Measurements from ENCODE around the gene ZEB2.

The ZEB2 gene

DNA sequence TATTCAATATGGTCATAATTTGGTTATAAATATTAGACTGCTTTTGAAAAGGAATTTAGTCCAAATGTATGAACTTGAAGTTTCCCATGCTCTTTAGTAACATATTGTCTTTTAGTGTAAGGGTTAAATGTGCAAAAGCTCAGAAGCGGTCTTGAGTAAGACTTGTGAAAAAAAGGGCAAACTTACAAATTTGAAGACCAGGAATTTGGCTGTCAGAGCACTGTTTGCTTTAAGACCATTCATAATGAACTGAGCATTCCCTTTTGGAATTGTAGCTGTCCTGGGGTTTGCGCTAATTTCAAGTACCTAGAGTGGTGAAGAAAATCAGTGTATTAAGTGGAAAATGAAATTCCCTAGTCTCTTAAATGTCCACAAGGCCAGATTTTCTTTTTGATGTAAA is 6.9 kb upstream of the ZEB2 start:
- DNase-seq, result no peak

DNA sequence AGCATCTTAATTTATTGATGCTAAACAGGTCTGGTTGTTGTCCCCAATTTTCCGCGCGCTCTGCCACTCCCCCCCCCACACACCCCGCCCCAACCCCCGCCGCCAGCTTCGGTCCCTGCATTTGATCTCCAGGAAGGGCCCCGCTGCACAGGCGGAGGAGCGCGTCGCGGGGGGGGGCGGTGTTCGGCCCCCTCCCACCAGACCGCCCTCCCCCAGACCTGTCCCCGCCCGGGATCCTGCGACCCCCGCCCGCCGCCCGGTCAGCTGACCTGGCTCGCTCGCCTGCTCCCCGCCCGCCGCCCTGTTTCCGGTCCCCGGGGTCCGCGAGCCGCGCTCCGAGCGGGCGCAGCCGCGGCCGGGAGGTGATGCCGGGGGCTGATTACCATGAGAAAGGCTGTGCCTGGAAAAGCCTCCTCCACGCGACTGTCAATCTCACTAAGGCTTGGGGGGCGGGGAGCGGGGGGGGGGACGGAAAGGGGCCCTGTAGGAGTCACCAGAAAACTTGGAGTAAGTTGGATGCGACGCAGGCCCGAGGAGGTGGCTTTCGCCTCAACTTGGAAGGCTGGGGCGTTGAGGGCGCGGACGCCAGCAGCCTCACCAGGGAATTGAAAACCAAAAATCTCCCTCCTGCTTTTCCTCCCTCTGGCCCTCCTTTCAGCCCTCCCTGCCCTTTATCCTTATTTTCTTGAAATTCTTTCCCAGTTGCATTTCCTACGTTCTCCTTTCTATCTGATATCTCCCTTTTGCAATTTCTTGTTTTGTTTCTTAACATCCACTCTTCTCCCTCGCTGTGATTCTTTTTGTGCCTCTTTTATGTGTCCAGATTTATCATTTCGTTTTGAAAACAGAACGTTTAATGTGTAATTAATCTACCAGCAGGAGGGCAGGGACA is 4.4 kb upstream of the ZEB2 start:
- DNase-seq, result no peak

- DNase-seq, result no peak
Measured at GRCh38 chr2:144523596-144524117, 3.7 kb upstream of the ZEB2 start.

- DNase-seq, result no peak
Measured at GRCh38 chr2:144522897-144523595, 3.1 kb upstream of the ZEB2 start.

- no peak for DNase-seq
Measured at GRCh38 chr2:144522176-144522896, 2.4 kb upstream of the ZEB2 start.

DNA sequence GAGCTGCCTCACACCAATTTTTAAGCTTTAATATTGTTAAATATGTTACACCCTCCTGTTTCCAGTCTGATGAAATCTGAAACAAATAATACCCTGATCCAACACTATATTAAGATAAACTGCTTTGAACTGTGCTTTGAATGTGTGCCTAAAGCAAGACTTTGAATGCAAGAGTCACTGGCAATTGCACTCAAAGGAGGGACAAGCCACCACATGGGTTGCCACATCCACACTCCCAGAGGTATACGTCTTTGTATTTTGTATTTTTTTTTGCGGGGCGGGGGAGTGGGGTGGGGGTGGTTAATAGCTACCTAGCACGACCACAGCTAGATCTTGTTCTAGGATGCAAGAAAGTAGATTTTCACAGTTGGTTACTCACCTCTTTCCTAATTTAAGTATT is 1.8 kb upstream of the ZEB2 start:
- DNase-seq, result no peak

- no peak for DNase-seq
Measured at GRCh38 chr2:144520756-144521487, 1.0 kb upstream of the ZEB2 start.

DNA sequence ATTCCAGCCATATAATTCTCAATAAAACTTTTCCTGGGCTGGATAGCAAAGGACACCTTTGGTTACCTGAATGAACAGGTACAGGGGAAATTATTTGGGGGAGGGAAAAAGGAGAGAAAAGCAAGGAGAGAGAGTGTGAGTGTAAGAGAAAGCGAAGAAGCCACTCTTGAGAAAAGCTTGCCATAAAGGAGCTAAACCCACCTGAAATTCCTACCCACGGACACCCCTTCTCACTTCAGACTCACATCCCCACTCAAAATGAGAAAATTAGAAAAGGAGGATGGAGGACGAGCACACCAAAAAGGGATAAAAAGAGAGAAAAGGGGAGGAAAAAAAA is 354 bp downstream of the ZEB2 start:
- DNase-seq, result no peak

GRCh38 chr2:144518748-144519596 is 947 bp downstream of the ZEB2 start:
- DNase-seq, result no peak

GRCh38 chr2:144517866-144518747 is 1.8 kb downstream of the ZEB2 start:
- no peak for DNase-seq

GRCh38 chr2:144516981-144517865 is 2.7 kb downstream of the ZEB2 start:
- DNase-seq, result peak; percentile 50

- no peak for DNase-seq
Measured at GRCh38 chr2:144516411-144516980, 3.4 kb downstream of the ZEB2 start.

DNA sequence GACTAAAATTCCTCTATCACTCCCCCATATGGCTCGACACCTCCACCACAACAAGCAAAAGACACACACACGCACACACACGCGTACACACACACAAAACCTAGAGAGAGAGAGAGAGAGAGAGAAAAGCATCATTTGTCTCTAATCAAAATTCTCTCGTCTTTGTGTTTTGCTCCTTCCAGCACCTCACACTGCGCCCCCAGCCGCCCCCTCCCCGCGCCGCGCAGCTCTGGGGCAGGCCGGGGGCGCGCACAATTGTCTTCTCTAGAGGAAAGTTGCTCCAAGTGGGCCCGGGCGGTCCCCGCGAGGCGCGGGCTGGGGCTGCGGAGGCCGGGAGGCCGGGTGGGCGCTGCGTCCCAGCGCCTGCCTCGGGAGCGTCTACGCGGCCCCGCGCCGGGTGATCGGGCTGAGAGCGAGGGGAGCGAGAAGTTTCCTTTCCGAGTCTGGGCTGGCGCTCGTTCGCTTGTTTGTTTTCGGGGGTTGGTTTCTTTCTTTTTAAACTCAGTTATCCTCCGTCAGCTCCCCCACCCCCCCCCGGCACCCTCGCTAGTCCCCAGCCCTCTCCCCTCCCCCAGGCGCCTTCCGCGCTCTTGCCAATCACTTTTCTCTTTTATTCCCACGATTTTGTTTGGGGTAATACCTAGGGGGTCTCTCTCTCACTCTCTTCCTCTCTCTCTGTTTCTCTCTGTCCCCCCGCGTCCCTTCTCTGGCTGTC is 4.1 kb downstream of the ZEB2 start:
- DNase-seq, result no peak

- no peak for DNase-seq
Measured at GRCh38 chr2:144515099-144515695, 4.7 kb downstream of the ZEB2 start.

DNA sequence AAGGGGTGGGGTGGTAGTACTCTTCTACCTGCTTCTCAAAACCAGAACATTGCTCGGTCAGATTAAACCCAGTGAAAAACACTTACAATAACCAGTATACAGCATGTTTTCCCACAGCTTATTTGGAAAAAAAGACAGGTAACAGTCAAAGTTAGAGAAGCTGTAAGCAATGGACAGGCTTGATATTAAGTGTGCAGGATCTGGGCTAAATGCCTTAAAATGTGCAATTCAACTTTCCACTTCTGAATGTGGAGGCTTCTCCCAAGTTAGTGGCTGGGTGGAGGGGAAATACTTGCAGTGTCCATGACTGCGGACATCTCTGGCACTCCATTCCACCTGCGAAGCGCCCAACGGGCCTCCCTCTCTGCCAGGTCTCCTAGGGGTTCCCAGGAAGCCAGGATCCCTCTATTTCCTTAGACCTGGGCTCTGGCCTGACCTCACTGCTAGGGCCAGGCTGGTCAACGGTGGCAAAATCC is 5.3 kb downstream of the ZEB2 start:
- DNase-seq, result no peak

DNA sequence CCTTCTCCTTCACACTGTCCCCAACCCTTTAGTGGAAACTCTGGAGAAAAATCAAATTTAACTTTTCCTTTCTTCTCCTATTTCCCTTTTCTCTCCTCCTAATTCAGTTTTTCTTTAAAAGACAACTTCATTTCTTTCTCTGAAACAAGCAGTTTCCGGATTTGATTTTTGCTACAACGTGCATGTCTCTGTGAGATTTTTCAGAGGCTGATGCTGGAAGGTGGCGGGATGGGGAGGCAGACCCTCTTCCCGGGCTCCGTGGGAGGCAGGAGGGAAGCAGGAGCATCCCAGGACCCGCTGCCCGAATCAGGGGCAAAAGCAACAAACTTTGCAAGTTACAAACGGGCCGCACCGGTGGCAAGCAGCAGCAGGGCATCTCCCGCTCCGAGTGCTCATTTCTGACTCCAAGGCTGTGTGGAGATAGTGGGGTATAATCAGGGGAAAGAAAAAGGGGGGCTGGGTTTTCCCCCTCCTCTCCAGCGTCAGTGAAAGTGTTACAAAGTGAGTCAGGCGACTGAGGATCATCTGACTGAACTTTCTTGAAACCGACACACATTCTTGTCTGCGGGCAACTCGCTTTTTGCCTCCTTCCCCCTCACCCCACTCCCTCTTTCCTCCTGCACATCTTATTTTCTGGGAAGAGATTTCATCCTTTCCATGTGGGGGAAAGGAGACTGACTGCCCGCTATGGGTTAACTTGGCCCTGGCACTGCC is 6.4 kb downstream of the ZEB2 start:
- no peak for DNase-seq

DNA sequence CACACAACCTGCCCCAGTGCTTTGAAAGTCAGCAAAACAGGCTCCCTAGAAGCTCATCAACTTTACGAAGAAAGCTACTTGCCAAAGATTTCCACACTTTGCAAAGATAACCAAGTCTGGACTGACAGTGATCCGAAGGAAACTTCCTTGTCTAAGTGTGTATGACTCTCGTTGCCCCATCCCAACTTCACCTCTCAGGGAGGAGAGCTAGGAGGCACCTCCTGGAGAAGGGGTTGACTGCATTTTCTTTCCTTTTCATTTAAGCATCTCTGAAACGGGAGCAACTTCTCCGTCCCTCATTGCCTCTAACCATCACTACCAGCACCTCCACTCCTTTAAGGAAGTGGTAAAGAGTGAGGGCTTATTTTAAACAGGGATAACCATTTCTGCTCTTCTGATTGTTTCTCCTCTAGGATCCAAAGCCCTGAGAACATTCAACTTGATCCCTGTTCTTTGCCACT is 7.0 kb downstream of the ZEB2 start:
- no peak for DNase-seq

All from CD4-positive, alpha-beta T cell treated with Interleukin-17A for 4 hours (primary cell).